ENCODE measurements around the gene CFAP251. TPM values are rescaled to one million over a fixed set of nuclear protein-coding genes. Genes with fewer than 3 reads are reported as not detected.

CFAP251 gene
- total RNA-seq, 4 donors from 2014 or later = 0.34 to 2.9 (median 2.2) TPM

- H3K36me3 ChIP-seq = no peaks in the 10 kb centered on the region
- peak overlapping the region; percentile 73 to 85 (median 83) for H3K27ac ChIP-seq
- H3K4me1 ChIP-seq = peaks cover 22 to 31% (median 22%) of the 10 kb centered on the region in 3 donors
- H3K27me3 ChIP-seq = peaks cover 0 to 40% (median 0%) of the 10 kb centered on the region in 4 donors
- WGBS, 2 donors = 2% methylated on average over 13 of the region's 124 CpGs; no CpG with 5 or more reads in 1 of the 2 donors
- intact Hi-C loops (cut with DNase I) = loop anchor here (10.0 kb wide), 1 partner anchor 108 kb away; the partner anchor contains the start of gene CFAP251
- no peak for TF ChIP-seq POLR2A (IDR thresholded peaks at IDR 0.05)
- no peak for TF ChIP-seq CTCF (IDR thresholded peaks at IDR 0.05)
- H3K4me3 ChIP-seq = peak overlapping the region; percentile 60 to 89 (median 66)
- H3K9me3 ChIP-seq = peaks cover 0 to 5% (median 0%) of the 10 kb centered on the region in 3 donors
- no peak for DNase-seq
These were observed 104.3 kb downstream of the CFAP251 start for GRCh38 chr12:122022393-122023338.

- 20% methylated on average over 10 of the region's 43 CpGs; no CpG with 5 or more reads in 1 of the 2 donors for WGBS, 2 donors
- TF ChIP-seq CTCF (IDR thresholded peaks at IDR 0.05) (no peak), POLR2A (IDR thresholded peaks at IDR 0.05) (peak in 1 of 4 donors; percentile 17)
- DNase-seq = no peak
- no peaks in the 10 kb centered on the region for H3K36me3 ChIP-seq
- peak overlapping the region; percentile 73 to 85 (median 83) for H3K27ac ChIP-seq
- peak overlapping the region; percentile 60 to 89 (median 66) for H3K4me3 ChIP-seq
- H3K27me3 ChIP-seq = peaks cover 0 to 40% (median 0%) of the 10 kb centered on the region in 4 donors
- intact Hi-C loops (cut with DNase I) = loop anchor here (10.0 kb wide), 1 partner anchor 109 kb away; the partner anchor contains the start of gene CFAP251
- no peaks in the 10 kb centered on the region for H3K9me3 ChIP-seq
- H3K4me1 ChIP-seq = peaks cover 22 to 39% (median 28%) of the 10 kb centered on the region in 3 donors
These were observed 105.1 kb downstream of the CFAP251 start for GRCh38 chr12:122023339-122024131.

- DNase-seq = no peak
- Histone ChIP-seq H3K9me3 (no peaks in the 10 kb centered on the region), H3K4me1 (peaks cover 22 to 47% (median 33%) of the 10 kb centered on the region in 3 donors), H3K36me3 (no peaks in the 10 kb centered on the region), H3K27me3 (peaks cover 0 to 33% (median 0%) of the 10 kb centered on the region in 4 donors), H3K4me3 (peak overlapping the region in 3 of 4 donors; percentile 60 to 89 (median 73)), H3K27ac (peak overlapping the region in 3 of 4 donors; percentile 82 to 85 (median 84))
- TF ChIP-seq POLR2A (IDR thresholded peaks at IDR 0.05) (no peak), CTCF (IDR thresholded peaks at IDR 0.05) (no peak)
- WGBS, 2 donors = 74 to 75% methylated on average over 12 to 16 of the region's 16 CpGs
- intact Hi-C loops (cut with DNase I) = loop anchor here (10.0 kb wide), 1 partner anchor 109 kb away; the partner anchor contains the start of gene CFAP251
These were observed 105.9 kb downstream of the CFAP251 start for GRCh38 chr12:122024132-122024785.

DNA sequence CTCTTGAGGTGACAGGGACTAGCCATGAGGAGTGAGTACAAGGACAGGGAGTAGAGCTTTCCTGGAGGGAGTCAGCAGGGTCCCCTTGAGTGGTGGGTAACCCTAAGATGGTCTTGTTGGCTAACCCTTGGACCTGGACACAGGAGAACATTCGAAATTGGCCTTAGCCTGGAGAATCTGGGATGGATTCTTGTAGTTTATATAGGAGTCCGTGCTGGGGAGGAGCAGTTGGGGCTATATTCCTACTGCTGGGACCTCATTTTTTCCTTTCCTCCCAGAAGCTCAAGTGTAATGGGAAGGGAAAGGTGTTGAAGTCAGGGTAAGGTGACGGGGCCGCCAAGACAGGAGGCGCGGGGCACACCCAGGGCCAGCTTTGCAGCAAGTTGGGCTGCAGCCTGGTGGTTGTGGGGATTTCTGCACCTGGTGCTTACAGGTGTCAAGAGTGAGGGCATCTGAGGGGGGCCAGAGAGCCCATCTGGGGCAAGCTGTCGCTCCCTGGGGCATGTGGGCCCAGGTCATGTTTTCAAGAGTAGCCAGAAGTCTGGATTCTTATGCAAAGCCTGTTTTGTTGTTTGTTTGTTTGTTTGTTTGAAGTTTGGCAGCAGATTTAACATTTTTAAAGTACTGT lies 108.4 kb downstream of the CFAP251 start:
- peaks cover 21 to 60% (median 34%) of the 10 kb centered on the region in 3 donors for H3K4me1 ChIP-seq
- H3K9me3 ChIP-seq = no peaks in the 10 kb centered on the region
- intact Hi-C loops (cut with DNase I) = loop anchor here (10.0 kb wide), 1 partner anchor 112 kb away; the partner anchor contains the start of gene CFAP251
- TF ChIP-seq POLR2A (IDR thresholded peaks at IDR 0.05) (no peak), CTCF (IDR thresholded peaks at IDR 0.05) (no peak)
- no peak overlapping the region for H3K27ac ChIP-seq
- H3K36me3 ChIP-seq = no peaks in the 10 kb centered on the region
- no peak for DNase-seq
- H3K27me3 ChIP-seq = peaks cover 0 to 13% (median 0%) of the 10 kb centered on the region in 4 donors
- WGBS, 2 donors = 93 to 100% methylated on average over 5 to 7 of the region's 7 CpGs
- H3K4me3 ChIP-seq = no peak overlapping the region

Measured in esophagus squamous epithelium (tissue), 5 donors.